Activated naive CD8-positive, alpha-beta T cell (primary cell): Measurements from ENCODE around the gene PLEKHA7.

Experiments
- H3K27ac Mint-ChIP-seq: one replicate; pipeline ENCODE4 v1.8.0; 2021; ENCODE audit warnings: mixed read lengths
- H3K27me3 Mint-ChIP-seq: one replicate; pipeline ENCODE4 v1.8.0; 2021; ENCODE audit warnings: mixed read lengths
- H3K36me3 Mint-ChIP-seq: one replicate; pipeline ENCODE4 v1.8.0; 2021; ENCODE audit warnings: mixed read lengths
- H3K4me1 Mint-ChIP-seq: one replicate; pipeline ENCODE4 v1.8.0; 2021; ENCODE audit warnings: low read depth, mixed read lengths
- H3K4me3 Mint-ChIP-seq: one replicate; pipeline ENCODE4 v1.8.0; 2021; ENCODE audit warnings: mild to moderate bottlenecking, mixed read lengths
- H3K9me3 Mint-ChIP-seq: one replicate; pipeline ENCODE4 v1.8.0; 2021; ENCODE audit warnings: low read depth, mixed read lengths

Gene PLEKHA7

GRCh38 chr11:16831316-16832192 is 182.7 kb downstream of the PLEKHA7 start:
- H3K36me3 Mint-ChIP-seq = no peaks in the 10 kb centered on the region
- no peaks in the 10 kb centered on the region for H3K27me3 Mint-ChIP-seq
- H3K4me1 Mint-ChIP-seq = no peaks in the 10 kb centered on the region
- H3K27ac Mint-ChIP-seq = no peak overlapping the region
- H3K9me3 Mint-ChIP-seq = no peaks in the 10 kb centered on the region
- no peak overlapping the region for H3K4me3 Mint-ChIP-seq

- H3K4me1 Mint-ChIP-seq = no peaks in the 10 kb centered on the region
- no peaks in the 10 kb centered on the region for H3K36me3 Mint-ChIP-seq
- H3K27ac Mint-ChIP-seq = no peak overlapping the region
- no peak overlapping the region for H3K4me3 Mint-ChIP-seq
- H3K27me3 Mint-ChIP-seq = no peaks in the 10 kb centered on the region
- H3K9me3 Mint-ChIP-seq = no peaks in the 10 kb centered on the region
Measured at GRCh38 chr11:16827139-16827538, 187.1 kb downstream of the PLEKHA7 start.

GRCh38 chr11:16825968-16826367 is 188.2 kb downstream of the PLEKHA7 start:
- Mint-ChIP-seq H3K36me3 (no peaks in the 10 kb centered on the region), H3K4me3 (no peak overlapping the region), H3K4me1 (no peaks in the 10 kb centered on the region), H3K27ac (no peak overlapping the region), H3K9me3 (no peaks in the 10 kb centered on the region), H3K27me3 (no peaks in the 10 kb centered on the region)

GRCh38 chr11:16825101-16825500 is 189.1 kb downstream of the PLEKHA7 start:
- Mint-ChIP-seq H3K9me3 (no peaks in the 10 kb centered on the region), H3K27me3 (no peaks in the 10 kb centered on the region), H3K4me1 (no peaks in the 10 kb centered on the region), H3K36me3 (no peaks in the 10 kb centered on the region), H3K4me3 (no peak overlapping the region), H3K27ac (no peak overlapping the region)

GRCh38 chr11:16820324-16821092 is 193.7 kb downstream of the PLEKHA7 start:
- no peaks in the 10 kb centered on the region for H3K36me3 Mint-ChIP-seq
- no peaks in the 10 kb centered on the region for H3K9me3 Mint-ChIP-seq
- no peaks in the 10 kb centered on the region for H3K27me3 Mint-ChIP-seq
- H3K4me3 Mint-ChIP-seq = no peak overlapping the region
- H3K27ac Mint-ChIP-seq = no peak overlapping the region
- H3K4me1 Mint-ChIP-seq = no peaks in the 10 kb centered on the region

GRCh38 chr11:16818284-16818683 is 195.9 kb downstream of the PLEKHA7 start:
- H3K27me3 Mint-ChIP-seq = no peaks in the 10 kb centered on the region
- no peak overlapping the region for H3K27ac Mint-ChIP-seq
- H3K9me3 Mint-ChIP-seq = no peaks in the 10 kb centered on the region
- H3K4me3 Mint-ChIP-seq = no peak overlapping the region
- no peaks in the 10 kb centered on the region for H3K36me3 Mint-ChIP-seq
- H3K4me1 Mint-ChIP-seq = no peaks in the 10 kb centered on the region

GRCh38 chr11:16817351-16817750 is 196.9 kb downstream of the PLEKHA7 start:
- Mint-ChIP-seq H3K4me1 (no peaks in the 10 kb centered on the region), H3K27me3 (no peaks in the 10 kb centered on the region), H3K4me3 (no peak overlapping the region), H3K9me3 (no peaks in the 10 kb centered on the region), H3K36me3 (no peaks in the 10 kb centered on the region), H3K27ac (no peak overlapping the region)

- Mint-ChIP-seq H3K36me3 (no peaks in the 10 kb centered on the region), H3K4me3 (no peak overlapping the region), H3K27me3 (no peaks in the 10 kb centered on the region), H3K9me3 (no peaks in the 10 kb centered on the region), H3K4me1 (no peaks in the 10 kb centered on the region), H3K27ac (no peak overlapping the region)
Measured at GRCh38 chr11:16816358-16817270, 197.6 kb downstream of the PLEKHA7 start.

GRCh38 chr11:16815047-16815767 is 199.0 kb downstream of the PLEKHA7 start:
- H3K27ac Mint-ChIP-seq = no peak overlapping the region
- no peak overlapping the region for H3K4me3 Mint-ChIP-seq
- no peaks in the 10 kb centered on the region for H3K36me3 Mint-ChIP-seq
- no peaks in the 10 kb centered on the region for H3K4me1 Mint-ChIP-seq
- H3K27me3 Mint-ChIP-seq = no peaks in the 10 kb centered on the region
- no peaks in the 10 kb centered on the region for H3K9me3 Mint-ChIP-seq

GRCh38 chr11:16814410-16815046 is 199.7 kb downstream of the PLEKHA7 start:
- no peaks in the 10 kb centered on the region for H3K27me3 Mint-ChIP-seq
- H3K4me3 Mint-ChIP-seq = no peak overlapping the region
- no peak overlapping the region for H3K27ac Mint-ChIP-seq
- no peaks in the 10 kb centered on the region for H3K9me3 Mint-ChIP-seq
- no peaks in the 10 kb centered on the region for H3K36me3 Mint-ChIP-seq
- no peaks in the 10 kb centered on the region for H3K4me1 Mint-ChIP-seq

- H3K4me3 Mint-ChIP-seq = no peak overlapping the region
- no peaks in the 10 kb centered on the region for H3K4me1 Mint-ChIP-seq
- H3K27me3 Mint-ChIP-seq = no peaks in the 10 kb centered on the region
- H3K27ac Mint-ChIP-seq = no peak overlapping the region
- H3K9me3 Mint-ChIP-seq = no peaks in the 10 kb centered on the region
- H3K36me3 Mint-ChIP-seq = no peaks in the 10 kb centered on the region
Measured at GRCh38 chr11:16813126-16813525, 201.1 kb downstream of the PLEKHA7 start.

GRCh38 chr11:16812274-16812673 is 201.9 kb downstream of the PLEKHA7 start:
- Mint-ChIP-seq H3K4me1 (no peaks in the 10 kb centered on the region), H3K4me3 (no peak overlapping the region), H3K27ac (no peak overlapping the region), H3K9me3 (no peaks in the 10 kb centered on the region), H3K27me3 (no peaks in the 10 kb centered on the region), H3K36me3 (no peaks in the 10 kb centered on the region)

- H3K27ac Mint-ChIP-seq = no peak overlapping the region
- H3K9me3 Mint-ChIP-seq = no peaks in the 10 kb centered on the region
- H3K4me3 Mint-ChIP-seq = no peak overlapping the region
- H3K36me3 Mint-ChIP-seq = no peaks in the 10 kb centered on the region
- H3K4me1 Mint-ChIP-seq = no peaks in the 10 kb centered on the region
- no peaks in the 10 kb centered on the region for H3K27me3 Mint-ChIP-seq
Measured at GRCh38 chr11:16811136-16812020, 202.8 kb downstream of the PLEKHA7 start.
